DMS114 treated with DMSO at 0.1 percent for 48 hours (cell line): ENCODE results near the gene AGMAT.

Source experiments
- DNase-seq: peaks from one replicate; lab custom pipeline; 2025; ENCODE audit not compliant: unreplicated experiment; lab: John Stamatoyannopoulos, UW

Gene AGMAT

GRCh38 chr1:15524283-15525049 lies 60.4 kb downstream of the AGMAT start:
- peak; percentile 89 for DNase-seq

DNA sequence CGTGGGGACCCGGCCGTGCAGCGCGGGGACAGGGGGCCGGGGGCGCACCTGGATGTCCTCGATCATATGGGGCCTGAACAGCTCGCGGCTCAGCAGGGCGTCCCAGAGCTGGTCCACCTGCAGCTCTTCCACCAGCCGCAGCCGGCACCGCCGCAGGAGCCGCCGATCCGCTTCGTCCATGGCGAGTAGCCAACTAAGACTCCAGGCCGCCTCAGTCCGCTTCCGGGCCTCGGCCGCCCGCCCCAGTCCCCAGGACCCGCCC lies 60.9 kb downstream of the AGMAT start, which contains the start of gene CASP9:
Gene CASP9, minus strand, starts transcription at position 195 of the 262 bp plus-strand sequence. Its CDS starts 15 bp downstream, at position 180.
- no peak for DNase-seq

GRCh38 chr1:15523104-15524020 lies 61.5 kb downstream of the AGMAT start:
- DNase-seq: peak; percentile 25

DNA sequence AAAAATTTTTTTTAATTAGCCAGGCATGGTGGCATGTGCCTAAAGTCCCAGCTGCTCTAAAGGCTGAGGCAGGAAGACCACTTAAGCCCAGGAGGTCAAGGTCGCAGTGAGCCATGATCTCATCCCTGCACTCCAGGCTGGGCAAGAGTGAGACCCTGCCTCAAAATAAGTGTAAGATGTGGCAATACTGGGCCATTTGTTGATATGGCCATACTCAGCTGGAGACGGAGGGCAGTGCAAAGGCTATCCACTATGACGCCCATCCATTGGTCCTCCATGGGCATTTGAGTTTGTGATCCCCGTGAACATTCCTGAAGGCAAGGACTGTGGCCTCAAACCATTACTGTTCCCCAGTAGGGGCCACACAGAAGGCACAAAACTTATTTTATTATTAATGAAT lies 62.3 kb downstream of the AGMAT start:
- DNase-seq: no peak
